A673 (cell line): ENCODE data around the gene KIF11.

Source experiments
- CTCF ChIP-seq: fragments of 300-800, 200-600 bp; sonication (generic); conservative IDR thresholded peaks from 2 replicates; pipeline ENCODE4 v1.5.1; 2017; ENCODE audit warnings: low read depth, mild to moderate bottlenecking, antibody characterized with exemption, low read length, moderate library complexity, mixed read lengths
- EZH2 ChIP-seq: fragments of 200-600 bp; sonication (generic); IDR thresholded peaks from 2 replicates; pipeline ENCODE4 v1.6.1; 2017; ENCODE audit warnings: borderline replicate concordance, low read depth, mild to moderate bottlenecking, mixed read lengths, antibody characterized with exemption, low read length; ENCODE audit not compliant: poor library complexity, severe bottlenecking

- no peak for TF ChIP-seq CTCF
- TF ChIP-seq EZH2, result no peak
Measured at GRCh38 chr10:92678206-92678605, 85.3 kb downstream of the KIF11 start.
